ENCODE measurements around the gene BMP7.

- no peak for TF ChIP-seq POLR2AphosphoS5 (IDR thresholded peaks at IDR 0.05; ENCODE audit: low read depth, low read length)
- TF ChIP-seq POU2F2 (IDR thresholded peaks at IDR 0.05; ENCODE audit: low read depth, low read length) = no peak
- TF ChIP-seq POLR2A (IDR thresholded peaks at IDR 0.05; ENCODE audit: low read depth, low read length) = no peak
- no peak for TF ChIP-seq TAF1 (IDR thresholded peaks at IDR 0.05; ENCODE audit: low read depth, low read length)
Observed at GRCh38 chr20:57312138-57312537, 45.7 kb upstream of the BMP7 start.

Measured in GM12891 (cell line).